Osteoblast (primary cell): ENCODE data around the gene IDH3B. TPM values are rescaled to one million over a fixed set of nuclear protein-coding genes. Genes with fewer than 3 reads are reported as not detected.

Experiments
- DNase-seq: peaks from one replicate; pipeline ENCODE4 v3.0.0; 2011; ENCODE audit warnings: low spot score, mixed read lengths; ENCODE audit not compliant: insufficient read length; ENCODE audit errors: missing footprints
- H2AFZ ChIP-seq: 2 replicates; pipeline ENCODE4 v1.6.0; 2011; ENCODE audit warnings: mild to moderate bottlenecking, low read length
- H3K27ac ChIP-seq: 2 replicates; pipeline ENCODE4 v1.5.1; 2011; ENCODE audit warnings: mild to moderate bottlenecking, low read depth, low read length, moderate library complexity
- H3K27me3 ChIP-seq: 2 replicates; pipeline ENCODE4 v1.6.0; 2012; ENCODE audit warnings: mild to moderate bottlenecking, control low read depth, inconsistent platforms, low read length, moderate library complexity; ENCODE audit not compliant: insufficient read depth
- H3K36me3 ChIP-seq: 2 replicates; pipeline ENCODE4 v1.5.1; 2011; ENCODE audit warnings: mild to moderate bottlenecking, low read length, control low read depth, moderate library complexity; ENCODE audit not compliant: insufficient read depth
- H3K4me1 ChIP-seq: 2 replicates; pipeline ENCODE4 v1.5.1; 2011; ENCODE audit warnings: mild to moderate bottlenecking, low read length, control low read depth, moderate library complexity; ENCODE audit not compliant: insufficient read depth
- H3K4me2 ChIP-seq: 2 replicates; pipeline ENCODE4 v1.6.0; 2011; ENCODE audit warnings: mild to moderate bottlenecking, low read length; ENCODE audit not compliant: insufficient read depth
- H3K4me3 ChIP-seq: fragments of 200-600 bp; sonication (generic); 3 replicates; pipeline ENCODE4 v1.5.1; 2012; ENCODE audit warnings: mild to moderate bottlenecking, low read length, inconsistent platforms; ENCODE audit not compliant: insufficient read depth
- H3K79me2 ChIP-seq: 2 replicates; pipeline ENCODE4 v1.6.0; 2012; ENCODE audit warnings: mild to moderate bottlenecking, low read length, control low read depth, inconsistent platforms; ENCODE audit not compliant: insufficient read depth
- H3K9me3 ChIP-seq: 2 replicates; pipeline ENCODE4 v1.5.1; 2011; ENCODE audit warnings: low read depth, low read length, control low read depth
- H4K20me1 ChIP-seq: 2 replicates; pipeline ENCODE4 v1.6.0; 2012; ENCODE audit warnings: mild to moderate bottlenecking, low read length, control low read depth; ENCODE audit not compliant: insufficient read depth
- CTCF ChIP-seq: IDR thresholded peaks from 2 replicates; pipeline ENCODE4 v1.5.1; 2011; ENCODE audit warnings: mild to moderate bottlenecking, low read depth, low read length, moderate library complexity; ENCODE audit errors: extremely low read depth
- total RNA-seq: library from RNA; depleted of rRNA; stranded (reverse); fragments of >200 nt; gene quantifications from 2 replicates; pipeline ENCODE4 v1.2.3, GENCODE V29; 2012

IDH3B gene
- total RNA-seq, 1 donor: 71.7 TPM

- Histone ChIP-seq H3K9me3 (no peaks in the 10 kb centered on the region), H3K27me3 (no peaks in the 10 kb centered on the region), H3K4me3 (peak overlapping the region; percentile 98), H4K20me1 (peaks cover 44% of the 10 kb centered on the region), H3K27ac (peak overlapping the region; percentile 61), H3K36me3 (peaks cover 55% of the 10 kb centered on the region), H3K79me2 (peaks cover 53% of the 10 kb centered on the region), H3K4me1 (peaks cover 22% of the 10 kb centered on the region), H2AFZ (no peak overlapping the region), H3K4me2 (peak overlapping the region; percentile 100)
- no peak for DNase-seq
- TF ChIP-seq CTCF: no peak
These were observed 9.6 kb downstream of the IDH3B start for GRCh38 chr20:2654384-2654822.

- Histone ChIP-seq H3K4me1 (peaks cover 22% of the 10 kb centered on the region), H4K20me1 (peaks cover 44% of the 10 kb centered on the region), H3K36me3 (peaks cover 49% of the 10 kb centered on the region), H3K27ac (peak overlapping the region; percentile 79), H3K9me3 (no peaks in the 10 kb centered on the region), H3K79me2 (peaks cover 53% of the 10 kb centered on the region), H3K4me3 (peak overlapping the region; percentile 98), H2AFZ (peak overlapping the region; percentile 93), H3K4me2 (peak overlapping the region; percentile 100), H3K27me3 (no peaks in the 10 kb centered on the region)
- no peak for DNase-seq
- TF ChIP-seq CTCF: no peak
These were observed 10.2 kb downstream of the IDH3B start for GRCh38 chr20:2653556-2654383.

- H3K79me2 ChIP-seq: peaks cover 53% of the 10 kb centered on the region
These were observed 11.1 kb downstream of the IDH3B start for GRCh38 chr20:2652724-2653555.

More at GRCh38 chr20:2652724-2653555, 11.1 kb downstream of the IDH3B start:
- TF ChIP-seq CTCF: no peak
- peak overlapping the region; percentile 93 for H2AFZ ChIP-seq
- H3K4me3 ChIP-seq: peak overlapping the region; percentile 98
- H3K4me1 ChIP-seq: peaks cover 22% of the 10 kb centered on the region
- H3K4me2 ChIP-seq: peak overlapping the region; percentile 100
- H4K20me1 ChIP-seq: peaks cover 38% of the 10 kb centered on the region
- DNase-seq: peak; percentile 76
- H3K9me3 ChIP-seq: no peaks in the 10 kb centered on the region
- peak overlapping the region; percentile 79 for H3K27ac ChIP-seq
- peaks cover 40% of the 10 kb centered on the region for H3K36me3 ChIP-seq
- no peaks in the 10 kb centered on the region for H3K27me3 ChIP-seq
